Renal cortex interstitium (tissue), 11 donors: ENCODE results near the gene PACSIN2. TPM values are rescaled to one million over a fixed set of nuclear protein-coding genes. Genes with fewer than 3 reads are reported as not detected.

Experiments used
- DNase-seq, 11 donors: peaks; one replicate each; pipeline ENCODE4 v3.0.0-alpha.2; 2013; ENCODE audit warnings: low read depth in 9 of 11, low spot score in 4 of 11; ENCODE audit errors: extremely low read depth in 1 of 11
- polyA plus RNA-seq, 3 donors: library from polyadenylated mRNA; unstranded; fragments of 120-200 nt; gene quantifications; one replicate each; pipeline ENCODE4 v1.2.1, GENCODE V29; 2013; ENCODE audit not compliant: insufficient read length in 3 of 3

PACSIN2 gene
- polyA plus RNA-seq, 3 donors = 62.5 to 72.4 (median 69.1) TPM

DNA sequence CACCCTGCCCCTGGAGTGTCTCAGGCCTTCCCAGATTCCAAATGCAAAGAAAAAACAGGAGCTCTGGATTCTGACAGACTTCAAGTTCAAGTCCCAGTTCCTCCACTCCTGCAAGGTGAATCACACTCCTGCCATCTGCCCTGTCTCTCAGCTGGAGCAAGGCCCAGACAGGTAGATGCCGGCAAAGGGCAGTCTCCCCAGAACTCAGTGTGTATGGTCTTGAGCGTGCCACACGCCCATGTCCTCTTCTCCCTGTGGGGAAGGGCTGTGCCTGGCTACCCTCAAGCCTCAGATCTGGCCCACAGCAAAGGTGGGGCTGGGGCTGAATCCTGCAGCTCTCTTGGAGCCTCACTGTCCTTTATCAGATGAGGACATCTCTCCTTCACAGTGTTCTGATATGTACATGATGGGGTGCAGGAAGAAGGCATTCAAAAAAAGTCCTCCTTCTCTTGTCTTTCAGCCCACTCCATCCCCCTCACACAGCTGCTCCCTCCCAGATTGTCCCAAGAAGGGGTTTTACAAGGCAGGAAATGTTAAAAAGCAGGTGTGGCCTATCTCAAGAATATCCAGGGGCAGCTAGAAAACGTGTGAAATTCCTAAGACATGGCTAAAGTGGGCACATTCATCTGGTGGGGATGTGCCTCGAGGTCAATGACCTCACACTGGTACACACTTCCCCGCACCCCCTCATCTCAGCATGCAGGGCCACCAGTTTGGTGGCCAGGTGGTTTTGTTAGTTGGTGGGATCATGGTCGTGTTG is 130.2 kb downstream of the PACSIN2 start:
- no peak for DNase-seq

- no peak for DNase-seq
Measured at GRCh38 chr22:42883970-42884369, 131.0 kb downstream of the PACSIN2 start.

DNA sequence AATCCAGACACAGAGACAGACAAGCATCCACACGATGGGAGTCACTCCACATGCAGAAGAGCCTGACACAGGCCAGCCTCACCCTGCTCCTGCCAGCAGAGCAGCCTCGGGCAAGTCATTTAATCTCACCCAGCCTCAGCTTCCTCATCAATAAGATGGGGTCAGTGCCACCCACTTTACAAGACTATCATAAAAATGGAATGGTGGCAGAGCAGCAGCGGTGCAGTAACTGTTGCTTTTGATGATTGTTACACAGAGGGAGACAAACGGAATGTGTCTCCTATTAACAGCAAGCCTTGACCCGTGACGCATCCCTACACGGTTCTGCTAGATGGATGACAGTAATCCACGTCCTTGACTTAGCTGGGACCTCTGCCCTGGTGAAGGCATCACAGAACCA is 131.8 kb downstream of the PACSIN2 start:
- no peak for DNase-seq

- DNase-seq = no peak
Measured at GRCh38 chr22:42881982-42882656, 132.8 kb downstream of the PACSIN2 start.

DNA sequence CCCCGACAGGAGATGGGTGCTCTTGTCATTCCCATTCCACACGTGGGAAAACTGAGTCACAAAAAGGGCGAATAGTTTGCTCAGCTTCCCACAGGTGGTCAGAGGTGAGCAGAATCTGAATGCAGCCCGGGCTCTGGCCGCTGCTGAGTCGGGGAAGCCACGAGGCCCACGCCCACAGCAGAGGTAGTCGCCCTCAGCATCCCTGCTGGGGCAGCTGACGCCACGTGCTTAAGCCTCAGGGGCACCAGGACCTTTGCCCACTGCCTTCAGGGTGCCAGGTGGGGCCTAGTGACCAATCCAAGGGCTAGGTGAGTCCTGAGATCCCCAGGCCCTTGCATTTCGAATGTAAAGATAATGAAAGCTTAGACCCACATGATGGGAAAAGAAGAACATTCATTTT is 133.7 kb downstream of the PACSIN2 start:
- DNase-seq = no peak

- no peak for DNase-seq
Measured at GRCh38 chr22:42880815-42881214, 134.1 kb downstream of the PACSIN2 start.

DNA sequence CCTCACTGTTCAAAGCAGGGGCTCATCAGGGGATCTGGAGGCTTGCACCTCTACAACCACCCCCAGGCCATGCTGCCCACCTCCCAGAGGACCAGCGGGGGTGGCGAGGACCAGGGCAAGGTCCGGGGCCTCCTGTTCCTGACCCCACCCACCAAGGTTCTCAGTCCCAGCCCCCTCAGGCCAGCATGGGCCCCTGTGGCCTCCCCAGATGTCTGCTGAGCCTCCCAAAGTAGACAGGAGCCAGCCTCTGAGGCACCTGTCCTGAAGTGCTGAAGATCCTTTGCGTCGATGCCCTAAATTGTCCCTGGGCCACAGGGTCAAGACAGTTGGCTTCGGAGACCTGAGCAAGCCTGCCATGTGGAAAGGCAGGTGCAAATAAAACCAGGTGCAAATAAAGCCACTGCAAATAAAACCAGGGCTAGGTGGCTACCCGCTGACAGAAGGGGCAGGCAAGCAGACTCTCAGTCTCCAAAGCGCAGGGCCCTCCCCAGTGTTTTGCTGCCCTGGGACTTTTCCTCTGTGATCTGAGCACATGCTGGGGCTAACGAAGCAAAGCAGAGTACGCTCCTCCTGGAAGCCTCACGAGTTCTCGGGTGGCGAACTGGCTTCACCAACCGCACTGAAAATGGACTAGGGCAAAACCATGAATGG is 135.5 kb downstream of the PACSIN2 start:
- DNase-seq = no peak

DNA sequence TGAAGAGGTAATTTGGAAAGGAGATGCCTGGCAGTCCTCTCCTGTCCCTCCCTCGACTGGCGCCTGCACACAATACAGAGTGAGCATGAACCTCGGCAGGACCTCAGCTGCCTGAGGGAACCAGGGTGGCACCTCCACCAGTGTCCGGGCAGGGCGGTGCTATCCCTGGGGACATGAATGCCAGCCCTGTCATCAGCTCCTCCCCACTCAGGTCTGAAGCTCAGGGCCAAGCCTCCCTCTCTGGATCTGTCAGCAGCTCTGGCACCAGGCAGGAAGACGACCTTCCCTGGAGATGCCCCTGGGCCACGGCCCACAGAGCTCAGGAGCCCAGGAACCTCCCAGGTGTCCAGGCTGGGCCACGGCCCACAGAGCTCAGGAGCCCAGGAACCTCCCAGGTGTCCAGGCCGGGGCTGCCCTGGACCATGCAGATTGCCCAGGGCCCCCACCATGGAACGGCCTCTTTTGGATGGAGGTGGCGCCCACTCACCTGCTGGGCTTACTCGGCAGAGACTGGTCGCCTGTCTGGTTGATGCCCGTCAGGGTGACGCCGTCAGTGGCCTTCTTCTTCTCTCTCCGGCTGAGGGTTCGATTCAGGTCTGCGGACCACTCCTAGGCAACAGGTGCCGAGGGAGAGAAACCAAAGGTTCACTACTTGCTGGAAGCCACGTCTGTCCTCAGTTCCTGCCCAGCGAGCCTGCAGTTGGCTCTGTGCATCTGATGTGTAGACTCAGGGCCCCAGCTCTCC is 136.2 kb downstream of the PACSIN2 start:
- DNase-seq = no peak

GRCh38 chr22:42877597-42878340 is 137.2 kb downstream of the PACSIN2 start:
- DNase-seq = no peak

DNA sequence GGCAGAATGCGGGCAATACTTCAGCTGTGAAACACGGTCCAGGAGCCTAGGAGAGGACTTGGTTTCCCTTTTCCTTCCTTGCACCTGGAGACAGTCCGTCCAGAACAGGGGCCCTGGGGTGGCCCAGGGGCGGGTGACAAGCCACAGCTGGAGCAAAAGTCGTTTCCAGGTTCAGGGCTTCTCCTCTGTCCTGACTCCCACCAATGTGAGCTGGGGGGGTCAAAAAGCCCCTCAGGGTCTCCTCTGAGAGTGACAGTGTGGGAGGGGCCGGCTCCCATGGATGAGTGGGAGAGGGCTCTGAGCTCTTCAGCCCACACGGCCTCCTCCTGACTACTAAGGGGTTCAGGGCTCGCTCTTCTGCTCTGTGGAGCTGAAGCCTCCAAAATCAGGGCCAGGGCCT is 137.8 kb downstream of the PACSIN2 start:
- DNase-seq = no peak

DNA sequence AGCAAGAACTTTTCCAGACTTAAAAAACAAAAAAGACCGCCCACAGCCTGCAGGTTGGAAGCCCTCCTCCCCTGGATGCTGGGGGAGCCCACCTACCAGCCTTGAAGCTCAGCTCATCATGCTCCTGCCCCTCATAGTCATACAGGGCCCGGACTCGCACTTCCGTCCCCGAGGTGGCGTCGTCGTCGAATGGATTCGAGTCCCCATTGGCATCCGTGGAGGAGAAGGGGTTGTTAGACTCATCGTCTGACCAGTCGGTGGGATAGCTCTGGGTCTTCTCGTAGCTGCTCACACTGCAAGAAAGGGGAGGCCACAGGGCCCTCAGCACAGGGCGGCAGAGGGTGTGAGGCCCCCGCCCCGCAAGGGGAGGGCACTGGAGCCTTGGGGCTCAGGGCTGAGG is 138.9 kb downstream of the PACSIN2 start:
- no peak for DNase-seq

DNA sequence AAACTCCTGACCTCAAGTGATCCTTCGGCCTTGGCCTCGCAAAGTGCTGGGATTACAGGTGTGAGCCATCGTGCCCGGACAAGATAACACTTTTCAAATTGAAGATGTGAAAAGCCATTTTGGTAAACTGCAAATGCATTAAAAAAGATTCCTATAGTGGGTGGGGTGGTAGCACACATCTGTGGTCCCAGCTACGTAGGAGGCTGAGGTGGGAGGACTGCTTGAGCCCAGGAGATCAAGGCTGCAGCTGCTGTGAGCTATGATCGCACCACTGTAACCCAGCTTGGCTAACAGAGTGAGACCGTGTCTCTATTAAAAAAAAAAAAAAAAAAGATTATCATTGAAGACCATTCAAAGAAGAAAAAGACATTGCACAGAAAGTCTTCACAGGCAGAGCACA is 140.9 kb downstream of the PACSIN2 start:
- DNase-seq = no peak

- DNase-seq = no peak
Measured at GRCh38 chr22:42873356-42873755, 141.6 kb downstream of the PACSIN2 start.

- DNase-seq = no peak
Measured at GRCh38 chr22:42872821-42873220, 142.1 kb downstream of the PACSIN2 start.

DNA sequence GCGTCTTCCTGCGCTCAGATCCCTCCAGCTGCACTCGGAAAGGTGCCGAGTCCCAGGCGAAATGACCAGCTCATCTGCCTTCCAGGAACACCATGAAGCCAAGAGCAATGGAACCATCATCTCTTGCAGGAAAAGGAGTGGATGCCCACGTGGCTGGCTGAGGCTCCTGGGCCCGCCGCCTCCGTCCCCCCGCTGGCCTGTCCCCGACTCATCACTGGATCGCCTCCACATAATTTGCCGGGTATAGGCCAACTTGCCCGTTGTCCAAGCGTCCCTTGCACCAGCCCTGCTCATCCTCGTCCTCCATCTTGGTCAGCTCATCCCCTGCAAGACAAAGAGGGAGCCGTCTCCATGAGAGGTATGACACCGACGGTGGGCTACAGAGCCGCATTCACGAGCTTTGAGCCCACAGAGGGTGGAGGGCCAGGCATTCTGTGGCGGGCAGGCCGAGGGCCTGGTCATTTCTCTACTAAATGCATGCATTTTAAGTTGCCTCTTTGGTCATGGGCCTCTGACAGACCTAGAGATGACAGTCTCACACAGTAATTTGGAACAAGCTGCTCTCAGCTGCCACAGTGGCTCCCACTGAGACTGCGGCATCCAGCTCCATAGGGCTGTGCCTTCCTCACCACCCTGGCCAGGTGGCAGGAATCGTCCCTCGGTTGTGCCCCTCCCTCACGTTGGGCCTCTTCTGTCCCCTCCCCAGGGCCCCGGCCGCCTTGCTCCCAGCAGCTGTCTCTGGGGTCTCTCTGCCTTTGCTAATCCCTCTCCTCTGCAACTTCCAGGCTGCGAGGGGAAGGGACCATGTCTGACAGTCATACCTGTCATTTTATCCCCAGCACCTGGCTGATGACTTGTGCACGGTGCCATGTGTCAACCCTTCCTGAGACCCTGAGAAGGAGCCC is 143.6 kb downstream of the PACSIN2 start:
- DNase-seq = no peak

DNA sequence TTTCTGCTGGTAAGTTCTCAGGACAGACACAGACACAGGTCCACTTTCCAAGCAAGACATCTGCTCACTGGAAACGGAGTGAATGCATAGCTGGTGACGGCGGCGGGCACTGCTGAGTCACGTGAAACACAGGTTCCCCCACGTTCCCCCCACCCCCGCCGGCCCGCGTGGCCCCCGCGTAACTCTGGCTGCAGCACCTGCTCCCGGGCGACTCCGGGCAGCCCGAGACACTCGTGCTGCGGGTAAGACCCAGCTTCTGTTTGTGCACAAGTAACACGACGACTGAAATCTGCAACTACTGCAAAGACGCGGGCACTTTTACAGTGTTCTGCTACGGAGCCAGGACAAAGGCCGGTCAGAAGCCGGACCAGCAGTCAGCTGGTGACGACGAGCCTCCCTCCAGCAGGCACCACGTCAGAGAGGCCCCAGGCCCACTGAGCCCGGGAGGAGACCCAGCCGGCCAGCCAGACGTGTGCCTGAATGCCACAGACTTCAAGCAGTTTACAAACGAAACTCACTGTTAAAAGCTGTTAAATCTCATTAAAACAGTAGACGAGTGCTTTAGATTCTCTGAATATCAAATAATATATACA is 145.0 kb downstream of the PACSIN2 start:
- DNase-seq = no peak

DNA sequence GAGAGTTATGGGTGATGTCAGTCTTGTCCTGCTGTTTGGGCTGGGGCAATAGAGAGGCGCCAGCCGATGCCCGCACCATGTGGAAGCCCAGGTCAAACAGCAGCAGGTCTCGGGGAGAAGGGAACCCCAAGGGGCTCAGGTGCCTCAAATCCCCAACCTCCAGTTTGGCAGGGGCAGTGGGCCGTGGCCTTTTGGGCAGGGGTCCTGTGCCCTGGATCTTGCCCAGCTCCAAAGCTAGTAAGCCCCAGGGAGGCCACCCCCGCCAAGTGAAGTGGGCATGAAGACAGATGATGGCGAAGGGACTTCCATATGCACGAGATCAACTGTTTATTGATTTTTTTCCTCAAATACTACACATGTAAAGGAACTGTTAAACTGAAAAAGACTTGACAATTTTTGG is 145.5 kb downstream of the PACSIN2 start:
- no peak for DNase-seq
